PFSK-1 (cell line): ENCODE measurements around the gene SDCCAG8.

Experiments
- FOXP2 ChIP-seq: optimal IDR thresholded peaks from 2 replicates; pipeline ENCODE3; 2011; ENCODE audit warnings: borderline replicate concordance, control low read depth, inconsistent platforms; ENCODE audit not compliant: insufficient read depth; ENCODE audit errors: extremely low read length, extremely low read depth
- POLR2AphosphoS5 ChIP-seq: IDR thresholded peaks from 2 replicates; pipeline ENCODE4 v1.6.1; 2012; ENCODE audit warnings: low read depth, mild to moderate bottlenecking, control low read depth, low read length, moderate library complexity
- REST ChIP-seq, 2 experiments: IDR thresholded peaks; 2 replicates each; pipeline versions ENCODE4 v1.6.1 to v1.8.0; 2011 to 2012; ENCODE audit warnings: low read depth in 2 of 2, low read length in 2 of 2, control low read depth in 1 of 2, inconsistent platforms in 1 of 2, mild to moderate bottlenecking in 1 of 2, moderate library complexity in 1 of 2; ENCODE audit not compliant: insufficient read depth in 1 of 2
- SIN3A ChIP-seq: IDR thresholded peaks from 2 replicates; pipeline ENCODE4 v1.6.1; 2012; ENCODE audit warnings: mild to moderate bottlenecking, low read length, moderate library complexity, borderline replicate concordance; ENCODE audit not compliant: insufficient read depth
- TAF1 ChIP-seq: IDR thresholded peaks from 2 replicates; pipeline ENCODE4 v1.6.1; 2012; ENCODE audit warnings: low read length, control low read depth, borderline replicate concordance; ENCODE audit not compliant: insufficient read depth

SDCCAG8 gene

GRCh38 chr1:243406424-243406823 lies 150.6 kb downstream of the SDCCAG8 start:
- TF ChIP-seq POLR2AphosphoS5 (no peak), REST (IDR thresholded peaks at IDR 0.05; ENCODE audit: insufficient read depth in 1 of 2, low read depth in 2 of 2, low read length in 2 of 2) (no peak), SIN3A (no peak), TAF1 (no peak), FOXP2 (no peak)

DNA sequence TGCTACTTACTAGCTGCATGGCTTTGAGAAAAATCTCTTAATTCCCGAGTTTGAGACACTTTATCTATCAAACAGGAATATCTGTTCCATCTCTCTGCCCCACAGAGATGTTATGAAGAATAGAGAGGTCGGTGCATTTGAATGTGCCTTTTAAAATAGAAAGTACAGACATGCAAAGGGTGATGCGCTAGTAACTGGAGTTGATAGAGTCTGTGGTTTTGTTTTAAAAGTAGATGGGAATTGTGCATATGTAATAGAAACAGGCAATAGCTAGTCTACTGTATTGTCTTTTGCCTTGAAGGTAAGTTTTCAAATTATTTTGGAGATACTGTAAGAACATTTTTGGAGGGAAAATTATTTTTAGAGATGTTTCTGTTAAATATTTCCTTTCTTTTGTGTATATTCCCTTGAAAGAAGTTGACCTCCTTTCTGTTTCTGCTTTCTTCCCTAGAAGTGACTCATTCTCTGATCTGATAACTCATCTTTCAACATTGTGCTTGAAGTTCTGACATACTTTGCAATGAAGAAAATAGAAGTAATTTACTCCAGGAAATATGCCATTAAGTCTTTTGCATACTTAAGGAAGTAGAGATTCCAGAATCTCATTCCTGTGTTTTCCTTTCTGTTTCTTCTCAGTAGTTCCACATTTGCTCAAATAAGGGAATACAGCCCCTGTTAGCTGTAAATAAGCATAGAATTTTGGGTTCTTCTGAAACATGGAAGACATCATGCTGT lies 151.6 kb downstream of the SDCCAG8 start:
- TF ChIP-seq TAF1 (0 out of 2 replicates have a peak, but pooled peaks have one; percentile 18), REST (IDR thresholded peaks at IDR 0.05; ENCODE audit: insufficient read depth in 1 of 2, low read depth in 2 of 2, low read length in 2 of 2) (no peak), FOXP2 (no peak)

GRCh38 chr1:243408479-243408878 lies 152.6 kb downstream of the SDCCAG8 start:
- TF ChIP-seq SIN3A = no peak
- TF ChIP-seq FOXP2 = no peak
- no peak for TF ChIP-seq REST (IDR thresholded peaks at IDR 0.05; ENCODE audit: insufficient read depth in 1 of 2, low read depth in 2 of 2, low read length in 2 of 2)
- TF ChIP-seq POLR2AphosphoS5 = no peak
- TF ChIP-seq TAF1 = no peak

DNA sequence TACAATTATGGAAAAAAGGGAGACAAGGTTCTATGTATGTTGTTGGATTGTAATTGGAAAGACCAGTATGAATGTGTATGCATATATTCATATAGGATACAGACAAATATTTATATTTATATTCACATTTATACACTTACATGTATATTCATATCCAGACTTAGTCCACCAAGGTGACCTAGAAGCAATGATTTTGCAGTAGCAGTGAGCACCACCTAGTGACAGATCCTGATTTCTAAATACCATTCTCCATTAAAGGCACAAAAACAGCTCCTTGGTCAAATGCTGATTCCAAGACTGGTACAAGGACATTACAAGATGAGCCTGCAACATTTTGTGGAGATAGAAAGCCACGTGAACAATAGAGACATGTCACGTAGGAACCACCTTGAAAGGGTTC lies 153.4 kb downstream of the SDCCAG8 start:
- TF ChIP-seq REST (IDR thresholded peaks at IDR 0.05; ENCODE audit: insufficient read depth in 1 of 2, low read depth in 2 of 2, low read length in 2 of 2) (no peak), TAF1 (no peak), SIN3A (no peak), POLR2AphosphoS5 (no peak), FOXP2 (no peak)
